Prostate gland (tissue), 2 donors: Measurements from ENCODE around the gene ZNF789. TPM values are rescaled to one million over a fixed set of nuclear protein-coding genes. Genes with fewer than 3 reads are reported as not detected.

Source experiments
- DNase-seq: peaks from one replicate; pipeline ENCODE4 v3.0.0-alpha.2; 2019; ENCODE audit warnings: low spot score
- H3K27ac ChIP-seq, 2 donors: fragments of 200-600 bp; sonication (generic); 2 replicates each; pipeline ENCODE4 v1.5.1; 2017 to 2019
- H3K27me3 ChIP-seq: fragments of 200-600 bp; sonication (generic); replicated peaks from 2 replicates; pipeline ENCODE4 v1.5.1; 2019; ENCODE audit not compliant: insufficient read depth
- H3K36me3 ChIP-seq, 2 donors: fragments of 200-600 bp; sonication (generic); 1 replicate in 1 of 2; 2 replicates in 1 of 2; pipeline versions ENCODE4 v1.5.1 to v1.8.1; 2017 to 2019
- H3K4me1 ChIP-seq: fragments of 200-600 bp; sonication (generic); replicated peaks from 2 replicates; pipeline ENCODE4 v1.5.1; 2019
- H3K4me3 ChIP-seq, 2 donors: fragments of 200-600 bp; sonication (generic); 2 replicates each; pipeline ENCODE4 v1.5.1; 2017 to 2019
- H3K9me3 ChIP-seq: fragments of 200-600 bp; sonication (generic); 2 replicates; pipeline ENCODE4 v1.5.1; 2017
- POLR2A ChIP-seq: fragments of 450-650 bp; IDR thresholded peaks from one replicate; pipeline ENCODE4 v1.6.1; 2016; ENCODE audit warnings: antibody characterized with exemption, mild to moderate bottlenecking
- POLR2AphosphoS5 ChIP-seq: sonication (generic); formaldehyde crosslinking; IDR thresholded peaks from one replicate; pipeline ENCODE4 v1.6.1; 2017; ENCODE audit warnings: antibody characterized with exemption
- WGBS: methylation state at CpG from one replicate; pipeline ENCODE4 v1.1.5; 2018; 5-methylcytosine and 5-hydroxymethylcytosine counted together
- intact Hi-C: fragments of 100-400 bp; cut with DNase I; formaldehyde crosslinking; loops from one replicate; pipeline ENCODE4 v1.14.2; 2022
- total RNA-seq, 2 donors: library from RNA; depleted of rRNA; stranded (reverse); fragments of >200 nt; gene quantifications; one replicate each; pipeline ENCODE4 v1.1.0, GENCODE V29; 2016
- TF ChIP-seq, protein P1 (sequence below), 4 experiments: fragments of 200-600 bp in 2 of 4; fragments of 450-650 bp in 2 of 4; sonication (generic) in 2 of 4; IDR thresholded peaks; 1 replicate in 3 of 4; 2 replicates in 1 of 4; pipeline ENCODE4 v1.5.1; 2016 to 2019; ENCODE audit warnings: antibody characterized with exemption in 4 of 4, mild to moderate bottlenecking in 2 of 4, moderate library complexity in 2 of 4

ZNF789 gene
- total RNA-seq, 2 donors from 2014 or later = 20.6 to 25.2 TPM

DNA sequence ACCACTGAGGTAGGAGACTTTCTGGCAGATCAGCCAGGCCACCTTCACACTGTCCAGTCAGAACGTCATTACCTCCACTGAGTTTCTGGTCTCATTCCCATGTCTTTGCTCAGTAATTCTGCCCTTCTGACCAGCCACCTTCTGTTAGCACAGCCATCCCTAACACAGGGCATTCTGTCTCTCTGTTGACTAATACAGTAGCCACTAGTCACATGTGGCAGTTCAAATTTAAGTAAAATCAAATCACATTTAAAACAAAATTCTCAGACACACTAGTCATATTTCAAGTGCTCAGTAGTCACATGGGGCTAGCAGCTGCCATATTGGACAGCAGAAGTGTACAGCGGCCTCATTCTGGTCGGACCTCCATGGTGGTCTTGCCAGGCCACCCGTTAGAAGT is 26.6 kb upstream of the ZNF789 start:
- TF ChIP-seq POLR2AphosphoS5 (no peak), POLR2A (no peak)
- TF ChIP-seq, protein P1, sequence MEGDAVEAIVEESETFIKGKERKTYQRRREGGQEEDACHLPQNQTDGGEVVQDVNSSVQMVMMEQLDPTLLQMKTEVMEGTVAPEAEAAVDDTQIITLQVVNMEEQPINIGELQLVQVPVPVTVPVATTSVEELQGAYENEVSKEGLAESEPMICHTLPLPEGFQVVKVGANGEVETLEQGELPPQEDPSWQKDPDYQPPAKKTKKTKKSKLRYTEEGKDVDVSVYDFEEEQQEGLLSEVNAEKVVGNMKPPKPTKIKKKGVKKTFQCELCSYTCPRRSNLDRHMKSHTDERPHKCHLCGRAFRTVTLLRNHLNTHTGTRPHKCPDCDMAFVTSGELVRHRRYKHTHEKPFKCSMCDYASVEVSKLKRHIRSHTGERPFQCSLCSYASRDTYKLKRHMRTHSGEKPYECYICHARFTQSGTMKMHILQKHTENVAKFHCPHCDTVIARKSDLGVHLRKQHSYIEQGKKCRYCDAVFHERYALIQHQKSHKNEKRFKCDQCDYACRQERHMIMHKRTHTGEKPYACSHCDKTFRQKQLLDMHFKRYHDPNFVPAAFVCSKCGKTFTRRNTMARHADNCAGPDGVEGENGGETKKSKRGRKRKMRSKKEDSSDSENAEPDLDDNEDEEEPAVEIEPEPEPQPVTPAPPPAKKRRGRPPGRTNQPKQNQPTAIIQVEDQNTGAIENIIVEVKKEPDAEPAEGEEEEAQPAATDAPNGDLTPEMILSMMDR (IDR thresholded peaks at IDR 0.05) = no peak
- Histone ChIP-seq H3K4me3 (no peak overlapping the region), H3K27me3 (no peaks in the 10 kb centered on the region), H3K36me3 (peaks cover 6 to 7% of the 10 kb centered on the region in 2 donors), H3K27ac (no peak overlapping the region), H3K4me1 (no peaks in the 10 kb centered on the region), H3K9me3 (no peaks in the 10 kb centered on the region)
- intact Hi-C loops = no loop called here
- WGBS = 82% methylated on average over 4 of the region's 4 CpGs
- no peak for DNase-seq

DNA sequence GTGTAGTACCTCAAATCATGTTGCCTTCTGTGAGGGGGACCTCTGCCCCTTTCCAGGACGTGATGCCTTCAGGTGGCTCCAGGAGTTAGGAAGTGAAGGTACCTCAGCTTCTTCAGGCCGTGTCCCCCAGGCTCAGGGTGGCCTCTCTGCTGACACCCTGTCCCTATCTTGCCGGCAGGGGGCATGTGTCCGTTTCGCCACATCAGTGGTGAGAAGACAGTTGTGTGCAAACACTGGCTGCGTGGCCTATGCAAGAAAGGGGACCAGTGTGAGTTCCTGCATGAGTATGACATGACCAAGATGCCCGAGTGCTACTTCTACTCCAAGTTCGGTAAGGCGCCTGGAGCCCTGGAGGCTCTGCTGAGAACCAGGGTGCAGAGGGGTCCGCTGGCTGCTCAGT is 24.7 kb upstream of the ZNF789 start:
- no peak overlapping the region for H3K4me3 ChIP-seq
- intact Hi-C loops = no loop called here
- 87% methylated on average over 10 of the region's 10 CpGs for WGBS
- no peak for TF ChIP-seq POLR2A
- no peak for TF ChIP-seq POLR2AphosphoS5
- TF ChIP-seq, protein P1 (IDR thresholded peaks at IDR 0.05) = no peak
- H3K27me3 ChIP-seq = no peaks in the 10 kb centered on the region
- no peak for DNase-seq
- no peak overlapping the region for H3K27ac ChIP-seq
- no peaks in the 10 kb centered on the region for H3K9me3 ChIP-seq
- peaks cover 6 to 7% of the 10 kb centered on the region in 2 donors for H3K36me3 ChIP-seq
- H3K4me1 ChIP-seq = peaks cover 3% of the 10 kb centered on the region

DNA sequence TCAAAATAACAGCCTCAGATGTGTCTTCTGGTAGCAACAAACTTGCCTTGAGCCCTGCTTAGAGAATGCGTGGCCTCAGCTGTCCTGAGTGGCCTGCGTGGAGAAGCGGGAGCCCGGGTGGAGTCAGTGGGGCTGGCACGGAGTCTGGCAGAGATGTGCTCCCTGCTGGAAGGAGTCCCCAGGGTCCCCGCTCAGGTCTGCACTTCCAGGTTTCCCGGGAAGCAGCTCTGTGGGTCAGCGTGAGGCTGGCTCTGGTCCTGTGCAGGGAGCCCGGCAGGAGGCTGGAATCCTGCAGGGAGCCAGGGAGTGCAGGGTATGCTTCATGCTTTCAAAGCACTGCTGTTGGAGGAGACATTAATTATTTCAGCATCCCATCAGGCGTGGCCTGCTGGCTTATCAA is 23.8 kb upstream of the ZNF789 start:
- Histone ChIP-seq H3K4me3 (no peak overlapping the region), H3K9me3 (no peaks in the 10 kb centered on the region), H3K36me3 (peaks cover 6 to 7% of the 10 kb centered on the region in 2 donors), H3K27ac (no peak overlapping the region), H3K4me1 (peaks cover 3% of the 10 kb centered on the region), H3K27me3 (no peaks in the 10 kb centered on the region)
- WGBS = 89% methylated on average over 10 of the region's 10 CpGs
- no peak for TF ChIP-seq POLR2AphosphoS5
- no peak for TF ChIP-seq POLR2A
- TF ChIP-seq, protein P1 (IDR thresholded peaks at IDR 0.05) = no peak
- DNase-seq = no peak
- intact Hi-C loops = no loop called here

DNA sequence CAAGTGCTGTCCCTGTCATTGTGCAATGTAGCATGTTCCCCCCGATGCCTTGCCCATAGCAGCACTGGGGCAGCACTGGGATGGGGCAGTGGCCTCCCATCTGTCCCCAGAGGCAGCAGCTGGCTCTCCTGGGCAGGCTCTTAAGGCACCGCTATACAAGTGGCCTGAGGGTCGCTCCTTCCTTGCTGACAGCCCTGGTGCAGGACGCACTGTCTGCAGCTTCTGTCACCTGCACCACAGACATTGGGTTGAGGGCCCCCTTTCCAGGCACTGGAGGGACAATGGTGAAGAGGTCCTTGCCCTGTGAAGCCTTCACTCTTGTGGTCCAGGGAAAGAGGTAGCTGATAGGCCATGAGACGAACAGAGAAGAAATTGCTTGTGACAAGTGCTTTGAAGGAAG is 23.4 kb upstream of the ZNF789 start:
- Histone ChIP-seq H3K4me3 (no peak overlapping the region), H3K36me3 (peaks cover 6 to 7% of the 10 kb centered on the region in 2 donors), H3K27me3 (no peaks in the 10 kb centered on the region), H3K27ac (no peak overlapping the region), H3K4me1 (peaks cover 3% of the 10 kb centered on the region), H3K9me3 (no peaks in the 10 kb centered on the region)
- WGBS = 98% methylated on average over 4 of the region's 5 CpGs
- no peak for DNase-seq
- TF ChIP-seq, protein P1 (IDR thresholded peaks at IDR 0.05) = no peak
- TF ChIP-seq POLR2A (no peak), POLR2AphosphoS5 (no peak)
- intact Hi-C loops = no loop called here

DNA sequence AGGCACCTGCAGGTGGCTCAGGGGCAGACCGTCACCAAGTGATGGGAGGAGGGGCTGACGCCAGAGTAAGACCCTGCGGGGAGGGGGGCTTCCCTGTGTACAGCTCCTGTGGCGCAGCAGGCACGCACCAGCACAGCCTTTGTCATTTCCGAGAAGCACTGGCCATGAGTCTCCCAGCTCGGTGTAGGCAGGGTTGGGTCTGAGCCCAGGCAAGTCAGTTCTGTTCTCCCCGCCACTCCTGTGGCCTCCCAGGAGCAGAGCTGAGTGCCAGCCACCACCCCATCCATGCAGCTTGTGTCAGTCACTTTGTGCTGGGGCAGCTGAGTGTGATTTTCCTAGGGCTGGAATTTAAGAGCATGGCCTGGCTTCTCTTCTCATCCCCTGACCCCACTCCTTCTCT is 20.8 kb upstream of the ZNF789 start:
- Histone ChIP-seq H3K27me3 (no peaks in the 10 kb centered on the region), H3K9me3 (no peaks in the 10 kb centered on the region), H3K27ac (no peak overlapping the region), H3K36me3 (peaks cover 6 to 17% of the 10 kb centered on the region in 2 donors), H3K4me3 (no peak overlapping the region), H3K4me1 (peaks cover 3% of the 10 kb centered on the region)
- intact Hi-C loops = no loop called here
- no peak for TF ChIP-seq POLR2A
- no peak for TF ChIP-seq POLR2AphosphoS5
- TF ChIP-seq, protein P1 (IDR thresholded peaks at IDR 0.05) = no peak
- no peak for DNase-seq
- WGBS = 75% methylated on average over 6 of the region's 8 CpGs
